Kidney (tissue), 14 donors: ENCODE measurements around the gene HSD17B10. TPM values are rescaled to one million over a fixed set of nuclear protein-coding genes. Genes with fewer than 3 reads are reported as not detected.

Source experiments
- DNase-seq, 5 donors: peaks; one replicate each; pipeline ENCODE4 v3.0.0-alpha.2; 2013 to 2020
- FAIRE-seq: peaks from 2 replicates; lab custom pipeline; 2012; peaks lifted over from hg19 to GRCh38; lab: Jason Lieb, UNC
- H3K27ac ChIP-seq, 2 donors: one replicate each; pipeline ENCODE4 v1.7.0; 2013; ENCODE audit warnings: low read depth in 2 of 2, low read length in 2 of 2, inconsistent platforms in 1 of 2
- H3K27me3 ChIP-seq: one replicate; pipeline ENCODE4 v1.7.1; 2013; ENCODE audit warnings: low read length, inconsistent platforms; ENCODE audit not compliant: control insufficient read depth, insufficient read depth
- H3K36me3 ChIP-seq, 3 donors: one replicate each; pipeline versions ENCODE4 v1.7.0 to v1.7.1; 2013; ENCODE audit warnings: low read length in 3 of 3, control low read depth in 1 of 3, inconsistent platforms in 1 of 3; ENCODE audit not compliant: insufficient read depth in 3 of 3, control insufficient read depth in 2 of 3
- H3K4me1 ChIP-seq, 3 donors: one replicate each; pipeline versions ENCODE4 v1.7.0 to v1.7.1; 2013; ENCODE audit warnings: low read length in 3 of 3, inconsistent platforms in 1 of 3, low read depth in 1 of 3; ENCODE audit not compliant: control insufficient read depth in 2 of 3, insufficient read depth in 2 of 3
- H3K4me3 ChIP-seq, 3 donors: one replicate each; pipeline versions ENCODE4 v1.7.0 to v1.8.1; 2013; ENCODE audit warnings: low read length in 3 of 3, control low read depth in 1 of 3, inconsistent platforms in 1 of 3
- H3K9ac ChIP-seq, 3 donors: one replicate each; pipeline versions ENCODE4 v1.7.0 to v1.7.1; 2013; ENCODE audit warnings: low read length in 3 of 3, control low read depth in 1 of 3, inconsistent platforms in 1 of 3
- H3K9me3 ChIP-seq, 3 donors: one replicate each; pipeline versions ENCODE4 v1.7.0 to v1.7.1; 2013; ENCODE audit warnings: low read length in 3 of 3, control low read depth in 1 of 3, inconsistent platforms in 1 of 3; ENCODE audit not compliant: control insufficient read depth in 2 of 3, insufficient read depth in 1 of 3
- CTCF ChIP-seq: IDR thresholded peaks from 3 replicates; pipeline ENCODE4 v1.5.1; 2012; ENCODE audit warnings: mild to moderate bottlenecking, moderate library complexity, borderline replicate concordance; ENCODE audit not compliant: insufficient read depth; ENCODE audit errors: extremely low read depth
- intact Hi-C: fragments of 100-400 bp; cut with DNase I; formaldehyde crosslinking; loops from one replicate; pipeline ENCODE4 v1.11.1; 2022
- polyA plus RNA-seq: library from polyadenylated mRNA; stranded (reverse); fragments of 350-450 nt; fragmentation: Illumina TruSeq; extraction: RNeasy Lipid Tissue Mini Kit (QIAGEN cat#74804); gene quantifications from one replicate; pipeline ENCODE4 v1.2.3, GENCODE V29; 2014; ENCODE audit warnings: low read depth, low replicate concordance; ENCODE audit not compliant: insufficient read depth
- total RNA-seq: library from RNA; stranded (reverse); fragmentation: NEBNext Ultra II Directional; extraction: Animal tissue kit (Norgen Biotek cat#: 25700); gene quantifications from one replicate; pipeline ENCODE4 v1.2.1, GENCODE V29; 2021
- donor health status: control.
- donor health status: control.
- donor health status: control.
- donor health status: control.
- donor health status: control.
- donor health status: DM: yes; HTN: yes; CAD: no.
- donor health status: Normal renal cell carcinoma (clear cell type).

The HSD17B10 gene
- total and polyA plus RNA-seq, 2 donors from 2014 or later = 95.2 to 255 TPM

DNA sequence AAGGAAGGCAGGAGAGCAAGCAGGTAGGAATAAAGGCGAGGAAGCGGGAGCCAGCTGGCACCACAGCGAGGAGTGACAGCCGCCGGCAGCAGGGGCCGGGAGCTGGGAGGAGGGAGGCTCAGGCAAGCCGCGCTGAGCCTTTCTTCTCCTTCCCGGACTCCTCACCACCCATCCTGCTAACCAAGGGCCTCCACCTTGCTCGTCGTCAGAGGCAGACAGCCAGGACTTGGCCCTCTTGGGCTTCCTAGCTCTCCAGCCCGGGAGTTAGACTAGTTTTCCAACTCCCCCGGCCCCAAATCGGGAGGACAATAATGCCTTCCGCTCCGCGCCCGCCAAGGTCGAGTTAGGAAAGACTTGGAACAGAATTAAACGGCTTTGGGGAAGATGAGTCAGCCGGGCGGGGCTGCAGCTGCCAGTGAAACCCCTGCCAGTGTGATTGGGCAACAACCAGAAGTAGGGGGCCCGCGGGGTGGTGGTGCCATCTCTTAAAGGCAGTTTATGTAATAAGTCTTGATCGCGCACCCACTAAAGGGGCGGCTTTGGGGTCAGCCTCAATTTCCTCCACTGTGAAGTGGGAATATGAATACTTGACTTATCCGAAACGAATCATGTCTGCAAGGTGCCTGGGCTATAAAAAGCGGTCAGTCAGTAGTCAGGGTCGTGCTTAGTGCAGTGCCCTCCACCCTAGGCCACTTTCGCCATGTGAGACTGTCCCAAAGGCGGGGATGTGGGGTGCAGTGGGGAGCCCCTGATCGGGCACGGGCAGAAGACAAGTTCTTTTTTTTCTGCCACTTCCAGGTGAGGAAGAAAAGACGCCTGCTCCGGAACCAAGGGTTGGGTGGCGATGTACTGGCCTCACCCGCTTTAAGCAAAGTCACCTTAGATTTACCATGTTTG is 6.7 kb upstream of the HSD17B10 start:
- no peak overlapping the region for H3K9ac ChIP-seq
- peaks cover 0 to 4% (median 0%) of the 10 kb centered on the region in 3 donors for H3K4me1 ChIP-seq
- intact Hi-C loops = loop anchor here (10.0 kb wide), 1 partner anchor 116 kb away; no protein-coding TSS in a partner anchor
- H3K36me3 ChIP-seq = no peaks in the 10 kb centered on the region
- no peak for FAIRE-seq
- no peak overlapping the region for H3K27ac ChIP-seq
- H3K9me3 ChIP-seq = no peaks in the 10 kb centered on the region
- peak overlapping the region; percentile 17 to 56 (median 32) for H3K4me3 ChIP-seq
- H3K27me3 ChIP-seq = peaks cover 18% of the 10 kb centered on the region
- TF ChIP-seq CTCF = no peak
- DNase-seq = peak in 2 of 5 donors; percentile 28 to 82

DNA sequence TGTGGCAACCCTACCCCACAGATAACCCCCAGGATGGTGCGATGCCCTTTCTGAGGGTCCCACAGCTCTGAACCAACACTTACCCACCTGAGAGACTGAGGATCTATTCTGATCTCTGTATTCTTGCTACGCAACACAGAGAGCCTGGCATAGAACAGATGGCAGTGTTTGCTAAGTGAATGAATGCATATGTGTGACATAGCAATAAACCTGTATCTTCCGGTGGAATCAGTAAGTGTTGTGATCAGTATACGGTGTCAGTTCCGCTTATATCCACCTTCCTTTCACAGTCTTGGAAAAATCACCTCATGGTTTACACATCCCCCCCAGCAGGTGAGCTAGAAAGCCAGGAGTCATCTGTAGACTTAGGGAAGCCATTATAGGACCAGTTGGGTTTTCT is 5.9 kb upstream of the HSD17B10 start:
- no peak overlapping the region for H3K27ac ChIP-seq
- peaks cover 18% of the 10 kb centered on the region for H3K27me3 ChIP-seq
- DNase-seq (no peak), FAIRE-seq (no peak)
- H3K9ac ChIP-seq = no peak overlapping the region
- H3K9me3 ChIP-seq = no peaks in the 10 kb centered on the region
- peaks cover 0 to 4% (median 0%) of the 10 kb centered on the region in 3 donors for H3K4me1 ChIP-seq
- no peak overlapping the region for H3K4me3 ChIP-seq
- intact Hi-C loops = loop anchor here (10.0 kb wide), 1 partner anchor 115 kb away; no protein-coding TSS in a partner anchor
- H3K36me3 ChIP-seq = no peaks in the 10 kb centered on the region
- TF ChIP-seq CTCF = no peak

GRCh38 chrX:53438832-53439230 is 4.7 kb upstream of the HSD17B10 start:
- DNase-seq = no peak
- no peak overlapping the region for H3K4me3 ChIP-seq
- no peak for TF ChIP-seq CTCF
- no peaks in the 10 kb centered on the region for H3K9me3 ChIP-seq
- H3K9ac ChIP-seq = no peak overlapping the region
- FAIRE-seq = no peak
- peaks cover 0 to 4% (median 0%) of the 10 kb centered on the region in 3 donors for H3K4me1 ChIP-seq
- no peak overlapping the region for H3K27ac ChIP-seq
- H3K27me3 ChIP-seq = peaks cover 20% of the 10 kb centered on the region
- no peaks in the 10 kb centered on the region for H3K36me3 ChIP-seq
- intact Hi-C loops = no loop called here
